ENCODE results near the gene ERGIC1.
"Not testable (repeated sequence)": the region's sequence is repeated elsewhere in the genome, so short reads cannot be mapped to it uniquely, and the experiment has no call there.

ERGIC1 gene

DNA sequence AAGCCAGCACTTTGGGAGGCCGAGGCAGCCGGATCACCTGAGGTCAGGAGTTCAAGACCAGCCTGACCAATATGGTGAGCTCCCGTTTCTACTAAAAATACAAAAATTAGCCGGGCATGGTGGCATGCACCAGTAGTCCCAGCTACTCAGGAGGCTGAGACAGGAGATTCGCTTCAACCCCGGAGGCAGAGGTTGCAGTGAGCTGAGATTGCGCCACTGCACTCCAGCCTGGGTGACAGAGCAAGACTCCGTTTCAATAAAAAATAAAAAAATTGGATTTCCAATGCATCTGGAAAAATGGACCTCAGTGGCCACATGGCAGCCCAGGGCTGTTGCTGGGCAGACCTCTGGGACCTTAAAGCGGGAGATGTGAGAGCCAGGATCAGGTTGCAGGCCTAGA lies 17.2 kb downstream of the ERGIC1 start:
- not testable (repeated sequence) for H3K27me3 ChIP-seq (ENCODE audit: insufficient read depth, low read length); H3K4me1 ChIP-seq (ENCODE audit: insufficient read depth, low read length); H3K27ac ChIP-seq (ENCODE audit: low read depth, low read length); H3K9me3 ChIP-seq (ENCODE audit: insufficient read depth, low read depth, low read length); H3K9ac ChIP-seq (ENCODE audit: low read depth, low read length); H3K36me3 ChIP-seq (ENCODE audit: insufficient read depth, low read length); H3K4me3 ChIP-seq (ENCODE audit: low read length)
- WGBS: 95% methylated on average over 9 of the region's 9 CpGs

- Histone ChIP-seq H3K9ac (ENCODE audit: low read depth, low read length) (no peak overlapping the region), H3K4me3 (ENCODE audit: low read length) (no peak overlapping the region), H3K27ac (ENCODE audit: low read depth, low read length) (no peak overlapping the region), H3K4me1 (ENCODE audit: insufficient read depth, low read length) (peaks cover 3% of the 10 kb centered on the region), H3K9me3 (ENCODE audit: insufficient read depth, low read depth, low read length) (no peaks in the 10 kb centered on the region), H3K27me3 (ENCODE audit: insufficient read depth, low read length) (no peaks in the 10 kb centered on the region), H3K36me3 (ENCODE audit: insufficient read depth, low read length) (peaks cover 6% of the 10 kb centered on the region; the same call in 1 of the 2 replicates)
- 94% methylated on average over 18 of the region's 18 CpGs for WGBS
Observed at GRCh38 chr5:172852490-172853354, 18.7 kb downstream of the ERGIC1 start.

GRCh38 chr5:172853355-172853975 lies 19.4 kb downstream of the ERGIC1 start:
- no peaks in the 10 kb centered on the region for H3K27me3 ChIP-seq (ENCODE audit: insufficient read depth, low read length)
- peaks cover 3% of the 10 kb centered on the region for H3K4me1 ChIP-seq (ENCODE audit: insufficient read depth, low read length)
- H3K36me3 ChIP-seq (ENCODE audit: insufficient read depth, low read length): peaks cover 6% of the 10 kb centered on the region; the same call in 1 of the 2 replicates
- no peaks in the 10 kb centered on the region for H3K9me3 ChIP-seq (ENCODE audit: insufficient read depth, low read depth, low read length)
- no peak overlapping the region for H3K4me3 ChIP-seq (ENCODE audit: low read length)
- no peak overlapping the region for H3K27ac ChIP-seq (ENCODE audit: low read depth, low read length)
- no peak overlapping the region for H3K9ac ChIP-seq (ENCODE audit: low read depth, low read length)
- WGBS: 91% methylated on average over 8 of the region's 8 CpGs

GRCh38 chr5:172854451-172854871 lies 20.4 kb downstream of the ERGIC1 start:
- Histone ChIP-seq H3K27me3 (ENCODE audit: insufficient read depth, low read length) (no peaks in the 10 kb centered on the region), H3K9me3 (ENCODE audit: insufficient read depth, low read depth, low read length) (no peaks in the 10 kb centered on the region), H3K27ac (ENCODE audit: low read depth, low read length) (no peak overlapping the region), H3K9ac (ENCODE audit: low read depth, low read length) (no peak overlapping the region), H3K36me3 (ENCODE audit: insufficient read depth, low read length) (peaks cover 6% of the 10 kb centered on the region; the same call in 1 of the 2 replicates), H3K4me3 (ENCODE audit: low read length) (no peak overlapping the region), H3K4me1 (ENCODE audit: insufficient read depth, low read length) (peaks cover 3% of the 10 kb centered on the region)
- 97% methylated on average over 9 of the region's 12 CpGs for WGBS

- Histone ChIP-seq H3K27me3 (ENCODE audit: insufficient read depth, low read length) (no peaks in the 10 kb centered on the region), H3K9me3 (ENCODE audit: insufficient read depth, low read depth, low read length) (no peaks in the 10 kb centered on the region), H3K4me1 (ENCODE audit: insufficient read depth, low read length) (peaks cover 3% of the 10 kb centered on the region), H3K9ac (ENCODE audit: low read depth, low read length) (no peak overlapping the region), H3K27ac (ENCODE audit: low read depth, low read length) (no peak overlapping the region), H3K4me3 (ENCODE audit: low read length) (no peak overlapping the region), H3K36me3 (ENCODE audit: insufficient read depth, low read length) (peaks cover 6% of the 10 kb centered on the region; the same call in 1 of the 2 replicates)
- 95% methylated on average over 4 of the region's 5 CpGs for WGBS
Observed at GRCh38 chr5:172854971-172855370, 20.9 kb downstream of the ERGIC1 start.

DNA sequence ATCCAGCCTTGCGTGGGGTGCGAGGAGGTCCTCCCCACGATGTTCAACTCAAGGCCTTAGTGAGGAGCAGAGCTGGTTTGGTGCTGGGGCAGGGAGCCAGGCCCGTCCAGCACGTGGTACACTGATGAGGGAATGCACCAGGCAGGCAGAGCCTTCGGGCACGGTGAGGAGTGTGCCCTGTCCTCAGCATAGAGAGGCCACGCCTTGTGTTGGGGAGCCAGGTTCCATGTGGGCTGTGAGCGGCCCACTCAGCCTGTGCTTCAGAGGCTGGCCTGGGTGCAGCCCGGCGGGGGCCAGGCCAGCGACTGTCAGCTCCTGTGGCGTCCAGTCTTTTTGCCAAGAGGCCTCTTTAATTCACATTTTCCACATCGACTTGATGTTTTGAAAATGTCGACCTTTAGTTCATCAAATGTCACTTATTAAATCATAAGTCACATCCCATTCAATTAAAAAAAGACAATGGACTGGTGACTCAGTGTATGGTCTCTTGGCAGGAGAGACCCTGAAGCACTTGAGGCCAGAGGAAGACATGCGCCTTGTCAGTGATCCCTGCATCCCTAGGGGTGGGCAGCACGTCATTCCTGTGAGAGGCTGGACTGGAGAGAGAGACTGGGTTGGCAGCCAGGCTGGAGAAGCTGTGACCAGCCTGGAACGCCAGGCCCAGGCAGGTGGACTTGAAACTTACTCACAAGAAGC lies 21.7 kb downstream of the ERGIC1 start:
- Histone ChIP-seq H3K4me1 (ENCODE audit: insufficient read depth, low read length) (peaks cover 3% of the 10 kb centered on the region), H3K4me3 (ENCODE audit: low read length) (no peak overlapping the region)
- 91% methylated on average over 18 of the region's 18 CpGs for whole genome bisulfite sequencing

DNA sequence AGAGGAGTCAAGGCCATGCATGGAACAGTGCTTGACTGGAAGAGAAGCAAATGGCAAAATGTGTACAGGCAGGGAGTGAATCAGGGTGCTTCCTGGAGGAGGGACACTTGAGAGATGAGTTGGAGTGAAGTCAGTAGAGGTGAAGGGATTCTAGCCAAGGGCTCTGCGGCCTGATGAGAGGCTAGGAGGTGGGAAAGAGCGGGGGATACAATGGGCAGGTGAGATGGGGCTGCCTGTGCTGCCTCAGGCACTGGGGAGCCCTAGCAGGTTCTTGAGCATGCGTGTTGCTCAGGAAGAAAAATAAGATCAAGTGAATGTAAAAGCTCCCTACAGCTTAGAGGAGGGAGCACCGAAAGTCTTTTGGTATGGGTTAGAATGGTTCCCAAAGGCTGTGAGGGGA lies 22.3 kb downstream of the ERGIC1 start:
- H3K27ac ChIP-seq (ENCODE audit: low read depth, low read length): no peak overlapping the region
- no peak overlapping the region for H3K4me3 ChIP-seq (ENCODE audit: low read length)
- peaks cover 3% of the 10 kb centered on the region for H3K4me1 ChIP-seq (ENCODE audit: insufficient read depth, low read length)
- peaks cover 6% of the 10 kb centered on the region; the same call in 1 of the 2 replicates for H3K36me3 ChIP-seq (ENCODE audit: insufficient read depth, low read length)
- no peaks in the 10 kb centered on the region for H3K9me3 ChIP-seq (ENCODE audit: insufficient read depth, low read depth, low read length)
- no peak overlapping the region for H3K9ac ChIP-seq (ENCODE audit: low read depth, low read length)
- no peaks in the 10 kb centered on the region for H3K27me3 ChIP-seq (ENCODE audit: insufficient read depth, low read length)
- 93% methylated on average over 4 of the region's 4 CpGs for WGBS

More for the DNA sequence above, 21.7 kb downstream of the ERGIC1 start:
- H3K27me3 ChIP-seq (ENCODE audit: insufficient read depth, low read length): no peaks in the 10 kb centered on the region
- H3K9me3 ChIP-seq (ENCODE audit: insufficient read depth, low read depth, low read length): no peaks in the 10 kb centered on the region
- H3K36me3 ChIP-seq (ENCODE audit: insufficient read depth, low read length): peaks cover 6% of the 10 kb centered on the region; the same call in 1 of the 2 replicates
- H3K9ac ChIP-seq (ENCODE audit: low read depth, low read length): no peak overlapping the region
- H3K27ac ChIP-seq (ENCODE audit: low read depth, low read length): no peak overlapping the region

- Histone ChIP-seq H3K4me3 (ENCODE audit: low read length) (no peak overlapping the region), H3K27ac (ENCODE audit: low read depth, low read length) (no peak overlapping the region), H3K27me3 (ENCODE audit: insufficient read depth, low read length) (no peaks in the 10 kb centered on the region), H3K9ac (ENCODE audit: low read depth, low read length) (no peak overlapping the region), H3K36me3 (ENCODE audit: insufficient read depth, low read length) (peaks cover 6% of the 10 kb centered on the region; the same call in 1 of the 2 replicates), H3K9me3 (ENCODE audit: insufficient read depth, low read depth, low read length) (no peaks in the 10 kb centered on the region), H3K4me1 (ENCODE audit: insufficient read depth, low read length) (peaks cover 8% of the 10 kb centered on the region; the same call in 1 of the 2 replicates)
- WGBS: 86% methylated on average over 7 of the region's 7 CpGs
Observed at GRCh38 chr5:172857982-172858381, 23.9 kb downstream of the ERGIC1 start.

- peaks cover 6% of the 10 kb centered on the region; the same call in 1 of the 2 replicates for H3K36me3 ChIP-seq (ENCODE audit: insufficient read depth, low read length)
- H3K4me1 ChIP-seq (ENCODE audit: insufficient read depth, low read length): peaks cover 14% of the 10 kb centered on the region
- no peaks in the 10 kb centered on the region for H3K9me3 ChIP-seq (ENCODE audit: insufficient read depth, low read depth, low read length)
- no peak overlapping the region for H3K27ac ChIP-seq (ENCODE audit: low read depth, low read length)
- no peak overlapping the region for H3K4me3 ChIP-seq (ENCODE audit: low read length)
- no peaks in the 10 kb centered on the region for H3K27me3 ChIP-seq (ENCODE audit: insufficient read depth, low read length)
- H3K9ac ChIP-seq (ENCODE audit: low read depth, low read length): no peak overlapping the region
- 93% methylated on average over 12 of the region's 12 CpGs for WGBS
Observed at GRCh38 chr5:172858511-172858989, 24.5 kb downstream of the ERGIC1 start.

DNA sequence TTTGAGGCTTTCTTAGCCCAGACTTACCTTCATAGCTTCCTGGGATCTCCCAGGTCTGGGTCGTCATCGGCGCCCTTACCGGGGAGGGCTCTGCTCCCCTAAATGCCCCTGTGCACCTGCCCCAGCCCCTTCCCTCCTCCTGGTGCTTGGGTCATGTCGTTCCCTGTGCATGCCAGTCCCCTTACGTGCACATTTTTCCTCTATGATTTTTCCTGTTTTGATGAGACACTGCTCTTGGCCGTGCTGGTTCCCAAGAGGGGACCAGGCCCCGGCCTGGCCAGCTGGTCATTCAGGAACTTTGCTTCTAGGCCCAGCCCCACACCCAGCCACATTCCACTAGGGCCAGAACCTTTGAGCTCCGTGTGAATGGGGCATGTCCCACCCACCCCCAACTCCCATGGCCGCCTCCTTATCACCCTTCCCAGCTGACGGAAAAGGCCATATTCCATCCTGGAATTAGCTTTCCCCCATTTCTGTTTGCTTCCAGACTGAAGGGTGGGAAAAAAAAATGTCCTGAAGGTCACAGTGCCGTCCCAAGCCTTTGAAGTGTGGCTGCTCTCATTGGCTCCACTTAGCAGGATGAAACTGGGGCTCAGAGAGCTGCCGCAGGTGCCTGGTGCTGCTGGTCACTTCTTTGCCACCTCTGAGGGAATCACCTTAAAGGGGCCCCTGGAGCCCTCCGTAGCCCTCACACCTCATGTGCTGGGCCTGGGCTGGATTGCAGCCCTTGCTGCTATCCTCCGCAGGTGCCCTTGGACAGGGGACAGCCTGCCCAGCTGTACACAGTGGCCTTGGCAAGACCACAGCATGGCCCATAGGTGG lies 25.1 kb downstream of the ERGIC1 start:
- Histone ChIP-seq H3K4me3 (ENCODE audit: low read length) (no peak overlapping the region), H3K9ac (ENCODE audit: low read depth, low read length) (no peak overlapping the region), H3K27me3 (ENCODE audit: insufficient read depth, low read length) (no peaks in the 10 kb centered on the region), H3K27ac (ENCODE audit: low read depth, low read length) (no peak overlapping the region), H3K9me3 (ENCODE audit: insufficient read depth, low read depth, low read length) (no peaks in the 10 kb centered on the region), H3K4me1 (ENCODE audit: insufficient read depth, low read length) (peaks cover 14% of the 10 kb centered on the region), H3K36me3 (ENCODE audit: insufficient read depth, low read length) (peaks cover 6% of the 10 kb centered on the region; the same call in 1 of the 2 replicates)
- 86% methylated on average over 15 of the region's 15 CpGs for WGBS
